BJ (cell line): Measurements from ENCODE around the gene SERPINA5. TPM values are rescaled to one million over a fixed set of nuclear protein-coding genes. Genes with fewer than 3 reads are reported as not detected.

Source experiments
- CTCF ChIA-PET: fragments of 350-600 bp; formaldehyde crosslinking; extraction: SDS; loops from one replicate; lab custom pipeline; 2021; ENCODE audit warnings: antibody characterized with exemption, inconsistent platforms; lab: Yijun Ruan, JAX
- POLR2A ChIA-PET: fragments of 300-600 bp; sonication (Branson Sonifier 250); formaldehyde crosslinking; extraction: SDS; loops from one replicate; lab custom pipeline; 2021; ENCODE audit warnings: antibody characterized with exemption; lab: Charles Lee
- DNase-seq: peaks from one replicate; pipeline ENCODE4 v3.0.0-alpha.2; 2011; ENCODE audit warnings: low read depth
- H3K27me3 ChIP-seq: 2 replicates; pipeline ENCODE4 v1.6.0; 2011; ENCODE audit warnings: low read length; ENCODE audit not compliant: control insufficient read depth, insufficient read depth
- H3K36me3 ChIP-seq: 2 replicates; pipeline ENCODE4 v1.5.1; 2011; ENCODE audit warnings: low read length; ENCODE audit not compliant: control insufficient read depth, insufficient read depth
- H3K4me3 ChIP-seq: 2 replicates; pipeline ENCODE4 v1.5.1; 2011; ENCODE audit warnings: low read depth, mild to moderate bottlenecking, control low read depth, low read length
- CTCF ChIP-seq: IDR thresholded peaks from 2 replicates; pipeline ENCODE4 v1.5.1; 2011; ENCODE audit warnings: low read depth, mild to moderate bottlenecking, control low read depth, inconsistent platforms, low read length, moderate library complexity; ENCODE audit not compliant: insufficient read depth
- polyA plus RNA-seq: library from polyadenylated mRNA; depleted of rRNA; stranded (reverse); fragments of >200 nt; gene quantifications from 2 replicates; pipeline ENCODE4 v1.2.3, GENCODE V29; 2011

The SERPINA5 gene
- polyA plus RNA-seq, 1 experiment, result 0.09 TPM

GRCh38 chr14:94562941-94563883, 18.0 kb upstream of the SERPINA5 start:
- CTCF ChIA-PET, result interaction anchor here (0.5 kb wide), 1 partner anchor 15 kb away, joined by 3 read pairs; no protein-coding TSS in a partner anchor
- POLR2A ChIA-PET, result no interaction called here
- no peak for TF ChIP-seq CTCF
- H3K27me3 ChIP-seq, result no peaks in the 10 kb centered on the region
- no peaks in the 10 kb centered on the region for H3K36me3 ChIP-seq
- DNase-seq, result no peak
- H3K4me3 ChIP-seq, result no peak overlapping the region

- ChIA-PET CTCF (no interaction called here), POLR2A (no interaction called here)
Measured at GRCh38 chr14:94564381-94564780, 16.8 kb upstream of the SERPINA5 start.

GRCh38 chr14:94568186-94568585, 13.0 kb upstream of the SERPINA5 start:
- H3K27me3 ChIP-seq, result no peaks in the 10 kb centered on the region
- POLR2A ChIA-PET, result no interaction called here
- CTCF ChIA-PET, result interaction anchor here (0.9 to 4.8 kb wide), 3 partner anchors 10 to 19 kb away, joined by 3 to 27 read pairs (median 4); no protein-coding TSS in a partner anchor

More at GRCh38 chr14:94564381-94564780, 16.8 kb upstream of the SERPINA5 start:
- DNase-seq, result no peak
- H3K36me3 ChIP-seq, result no peaks in the 10 kb centered on the region
- H3K4me3 ChIP-seq, result no peak overlapping the region
- no peak for TF ChIP-seq CTCF
- no peaks in the 10 kb centered on the region for H3K27me3 ChIP-seq

GRCh38 chr14:94569381-94570001, 11.7 kb upstream of the SERPINA5 start:
- POLR2A ChIA-PET, result no interaction called here
- CTCF ChIA-PET, result interaction anchor here (1.0 to 4.8 kb wide), 2 partner anchors 9 to 20 kb away, joined by 3 to 27 read pairs; no protein-coding TSS in a partner anchor
- DNase-seq, result no peak
- TF ChIP-seq CTCF, result no peak
- no peak overlapping the region for H3K4me3 ChIP-seq
- H3K36me3 ChIP-seq, result no peaks in the 10 kb centered on the region
- H3K27me3 ChIP-seq, result no peaks in the 10 kb centered on the region

More at GRCh38 chr14:94568186-94568585, 13.0 kb upstream of the SERPINA5 start:
- H3K4me3 ChIP-seq, result no peak overlapping the region
- no peak for TF ChIP-seq CTCF
- DNase-seq, result no peak
- H3K36me3 ChIP-seq, result no peaks in the 10 kb centered on the region

GRCh38 chr14:94570002-94570400, 11.2 kb upstream of the SERPINA5 start:
- H3K36me3 ChIP-seq, result no peaks in the 10 kb centered on the region
- H3K4me3 ChIP-seq, result no peak overlapping the region
- ChIA-PET CTCF (interaction anchor here (4.8 kb wide), 1 partner anchor 20 kb away, joined by 27 read pairs; no protein-coding TSS in a partner anchor), POLR2A (no interaction called here)
- H3K27me3 ChIP-seq, result no peaks in the 10 kb centered on the region
- DNase-seq, result no peak
- TF ChIP-seq CTCF, result no peak
